ENCODE results near the gene ME3.

The ME3 gene

GRCh38 chr11:86481399-86481798 lies 191.0 kb downstream of the ME3 start:
- TF ChIP-seq CTCF (IDR thresholded peaks at IDR 0.05; ENCODE audit: control insufficient read depth, insufficient read depth, low read depth, low read length, missing control alignments): no peak
- no peak for DNase-seq (ENCODE audit: low read depth)
- no peak overlapping the region for H3K4me3 ChIP-seq (ENCODE audit: control insufficient read depth, low read depth, low read length)

GRCh38 chr11:86478348-86478747 lies 194.1 kb downstream of the ME3 start:
- DNase-seq (ENCODE audit: low read depth): no peak
- TF ChIP-seq CTCF (IDR thresholded peaks at IDR 0.05; ENCODE audit: control insufficient read depth, insufficient read depth, low read depth, low read length, missing control alignments): no peak
- no peak overlapping the region for H3K4me3 ChIP-seq (ENCODE audit: control insufficient read depth, low read depth, low read length)

DNA sequence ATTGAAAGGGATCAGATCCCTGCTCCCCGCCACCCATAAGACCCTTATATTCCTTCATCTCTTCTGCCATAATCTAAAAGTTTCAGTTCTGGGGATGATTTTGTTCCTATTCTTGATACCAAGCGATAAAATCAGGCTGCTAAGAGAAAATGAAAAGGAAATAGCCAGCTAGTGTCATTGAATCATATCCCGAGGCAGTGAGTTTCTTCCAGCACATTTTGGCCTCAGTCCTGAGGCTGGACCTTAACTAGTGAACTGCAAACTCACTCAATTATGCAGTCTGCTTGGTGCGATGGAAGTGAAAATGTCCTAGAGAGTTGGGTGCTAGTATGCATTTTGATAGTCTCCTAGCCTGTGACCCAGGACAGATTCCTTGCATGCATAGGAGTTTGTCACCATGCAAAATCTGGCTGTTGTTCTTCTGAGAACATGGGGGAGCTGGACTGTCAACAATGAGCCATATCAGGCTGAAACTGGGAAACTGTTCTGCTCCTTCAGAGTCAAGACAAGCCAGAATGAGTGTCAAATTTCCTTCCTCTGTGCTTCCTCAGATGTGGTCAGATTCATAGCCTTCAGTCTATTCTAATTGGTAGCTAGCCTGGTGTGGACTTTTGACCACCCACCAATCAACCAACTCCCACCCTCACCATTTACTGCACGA lies 194.8 kb downstream of the ME3 start:
- H3K4me3 ChIP-seq (ENCODE audit: control insufficient read depth, low read depth, low read length): no peak overlapping the region
- DNase-seq (ENCODE audit: low read depth): no peak
- no peak for TF ChIP-seq CTCF (IDR thresholded peaks at IDR 0.05; ENCODE audit: control insufficient read depth, insufficient read depth, low read depth, low read length, missing control alignments)

DNA sequence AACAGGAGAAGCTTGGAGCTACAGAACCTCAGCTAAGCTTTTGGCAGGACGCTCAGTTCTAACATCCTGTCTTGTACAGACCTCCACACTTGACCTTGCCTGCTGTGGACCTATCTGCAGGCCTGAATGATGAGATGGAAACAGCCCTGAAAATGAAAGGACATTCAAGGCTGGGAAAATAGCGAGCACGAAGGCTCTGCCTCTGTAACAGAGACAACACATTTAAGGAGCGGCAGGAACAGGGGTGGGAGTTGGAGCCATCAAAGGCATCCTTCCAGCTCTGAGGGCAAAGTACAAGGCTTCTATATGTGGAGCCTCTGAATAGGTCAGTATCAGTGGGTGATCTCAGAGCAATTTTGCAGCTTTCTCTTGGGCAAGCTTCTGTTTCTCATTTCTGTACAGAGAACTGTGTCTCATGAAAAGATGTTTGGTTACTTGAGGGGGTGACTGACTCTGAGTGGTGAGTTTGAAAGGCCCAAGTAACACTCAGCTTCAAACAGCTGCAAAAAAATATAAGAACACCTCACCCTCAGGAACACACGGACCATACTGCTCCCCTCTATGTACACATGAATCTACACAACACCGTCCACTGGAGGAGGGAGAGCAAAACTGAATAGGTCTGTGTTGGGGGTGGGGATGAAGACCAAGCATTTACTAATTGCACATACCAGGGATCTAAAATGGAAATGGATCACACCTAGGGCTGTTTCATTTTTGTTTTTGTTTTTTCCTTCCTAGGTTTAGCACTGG lies 196.1 kb downstream of the ME3 start:
- no peak for TF ChIP-seq CTCF (IDR thresholded peaks at IDR 0.05; ENCODE audit: control insufficient read depth, insufficient read depth, low read depth, low read length, missing control alignments)

GRCh38 chr11:86475027-86475426 lies 197.4 kb downstream of the ME3 start:
- DNase-seq (ENCODE audit: low read depth): no peak
- no peak for TF ChIP-seq CTCF (IDR thresholded peaks at IDR 0.05; ENCODE audit: control insufficient read depth, insufficient read depth, low read depth, low read length, missing control alignments)
- no peak overlapping the region for H3K4me3 ChIP-seq (ENCODE audit: control insufficient read depth, low read depth, low read length)

More for the DNA sequence above, 196.1 kb downstream of the ME3 start:
- H3K4me3 ChIP-seq (ENCODE audit: control insufficient read depth, low read depth, low read length): no peak overlapping the region
- no peak for DNase-seq (ENCODE audit: low read depth)

GRCh38 chr11:86473991-86474833 lies 198.2 kb downstream of the ME3 start:
- no peak overlapping the region for H3K4me3 ChIP-seq (ENCODE audit: control insufficient read depth, low read depth, low read length)
- no peak for DNase-seq (ENCODE audit: low read depth)
- TF ChIP-seq CTCF (IDR thresholded peaks at IDR 0.05; ENCODE audit: control insufficient read depth, insufficient read depth, low read depth, low read length, missing control alignments): no peak

Measured in AG09309 (cell line).